Astrocyte (in vitro differentiated cells and primary cell): ENCODE measurements around the gene AURKAIP1. TPM values are rescaled to one million over a fixed set of nuclear protein-coding genes. Genes with fewer than 3 reads are reported as not detected.

ENCODE experiments used
- DNase-seq: peaks from one replicate; pipeline ENCODE4 v3.0.0-alpha.2; 2010; ENCODE audit warnings: low read depth
- FAIRE-seq: peaks from 2 replicates; lab custom pipeline; 2011; peaks lifted over from hg19 to GRCh38; lab: Jason Lieb, UNC
- H2AFZ ChIP-seq: 2 replicates; pipeline ENCODE4 v1.6.0; 2012; ENCODE audit warnings: low read depth, low read length, inconsistent platforms
- H3K27ac ChIP-seq: 2 replicates; pipeline ENCODE4 v1.5.1; 2011; ENCODE audit warnings: low read depth, low read length, inconsistent platforms
- H3K27me3 ChIP-seq: 2 replicates; pipeline ENCODE4 v1.6.0; 2011; ENCODE audit warnings: low read length, inconsistent platforms; ENCODE audit not compliant: insufficient read depth
- H3K36me3 ChIP-seq: 2 replicates; pipeline ENCODE4 v1.5.1; 2011; ENCODE audit warnings: low read length, inconsistent platforms; ENCODE audit not compliant: insufficient read depth
- H3K4me1 ChIP-seq: 2 replicates; pipeline ENCODE4 v1.5.1; 2011; ENCODE audit warnings: low read length, inconsistent platforms; ENCODE audit not compliant: insufficient read depth
- H3K4me2 ChIP-seq: 2 replicates; pipeline ENCODE4 v1.6.0; 2012; ENCODE audit warnings: low read length, inconsistent platforms
- H3K4me3 ChIP-seq: 2 replicates; pipeline ENCODE4 v1.5.1; 2011; ENCODE audit warnings: low read depth, mild to moderate bottlenecking, low read length, inconsistent platforms; ENCODE audit not compliant: insufficient read depth
- H3K79me2 ChIP-seq: 2 replicates; pipeline ENCODE4 v1.6.0; 2012; ENCODE audit warnings: mild to moderate bottlenecking, low read length, inconsistent platforms; ENCODE audit not compliant: insufficient read depth
- H3K9ac ChIP-seq: 2 replicates; pipeline ENCODE4 v1.6.0; 2012; ENCODE audit warnings: mild to moderate bottlenecking, low read length, inconsistent platforms
- H3K9me3 ChIP-seq: 2 replicates; pipeline ENCODE4 v1.5.1; 2012; ENCODE audit warnings: low read depth, mild to moderate bottlenecking, low read length, inconsistent platforms; ENCODE audit not compliant: insufficient read depth
- H4K20me1 ChIP-seq: 2 replicates; pipeline ENCODE4 v1.6.0; 2012; ENCODE audit warnings: low read length, inconsistent platforms; ENCODE audit not compliant: insufficient read depth
- H3K27ac Mint-ChIP-seq: one replicate; pipeline ENCODE4 v1.8.0; 2021; ENCODE audit warnings: mild to moderate bottlenecking, mixed read lengths; ENCODE audit not compliant: unreplicated experiment
- H3K27me3 Mint-ChIP-seq: one replicate; pipeline ENCODE4 v1.8.0; 2021; ENCODE audit warnings: low read depth, mixed read lengths; ENCODE audit not compliant: unreplicated experiment
- H3K36me3 Mint-ChIP-seq: one replicate; pipeline ENCODE4 v1.8.0; 2021; ENCODE audit warnings: low read depth, mixed read lengths; ENCODE audit not compliant: unreplicated experiment
- H3K4me1 Mint-ChIP-seq: one replicate; pipeline ENCODE4 v1.8.0; 2021; ENCODE audit warnings: low read depth, mixed read lengths; ENCODE audit not compliant: unreplicated experiment
- H3K4me3 Mint-ChIP-seq: one replicate; pipeline ENCODE4 v1.8.0; 2021; ENCODE audit warnings: mild to moderate bottlenecking, moderate library complexity, mixed read lengths; ENCODE audit not compliant: unreplicated experiment
- H3K9me3 Mint-ChIP-seq: one replicate; pipeline ENCODE4 v1.8.0; 2021; ENCODE audit warnings: mild to moderate bottlenecking, mixed read lengths; ENCODE audit not compliant: unreplicated experiment
- EZH2 ChIP-seq: IDR thresholded peaks from 2 replicates; pipeline ENCODE4 v1.6.1; 2012; ENCODE audit warnings: mild to moderate bottlenecking, low read length, inconsistent platforms; ENCODE audit not compliant: insufficient read depth
- total RNA-seq: library from RNA; stranded (reverse); gene quantifications from 2 replicates; pipeline ENCODE4 v1.2.1, GENCODE V29; 2021
- TF ChIP-seq, protein P1 (sequence below): IDR thresholded peaks from 2 replicates; pipeline ENCODE4 v1.5.1; 2011; ENCODE audit warnings: low read depth, mild to moderate bottlenecking, inconsistent platforms, low read length, moderate library complexity; ENCODE audit not compliant: insufficient read depth

AURKAIP1 gene
- total RNA-seq, 1 donor from 2014 or later, result 135 TPM

DNA sequence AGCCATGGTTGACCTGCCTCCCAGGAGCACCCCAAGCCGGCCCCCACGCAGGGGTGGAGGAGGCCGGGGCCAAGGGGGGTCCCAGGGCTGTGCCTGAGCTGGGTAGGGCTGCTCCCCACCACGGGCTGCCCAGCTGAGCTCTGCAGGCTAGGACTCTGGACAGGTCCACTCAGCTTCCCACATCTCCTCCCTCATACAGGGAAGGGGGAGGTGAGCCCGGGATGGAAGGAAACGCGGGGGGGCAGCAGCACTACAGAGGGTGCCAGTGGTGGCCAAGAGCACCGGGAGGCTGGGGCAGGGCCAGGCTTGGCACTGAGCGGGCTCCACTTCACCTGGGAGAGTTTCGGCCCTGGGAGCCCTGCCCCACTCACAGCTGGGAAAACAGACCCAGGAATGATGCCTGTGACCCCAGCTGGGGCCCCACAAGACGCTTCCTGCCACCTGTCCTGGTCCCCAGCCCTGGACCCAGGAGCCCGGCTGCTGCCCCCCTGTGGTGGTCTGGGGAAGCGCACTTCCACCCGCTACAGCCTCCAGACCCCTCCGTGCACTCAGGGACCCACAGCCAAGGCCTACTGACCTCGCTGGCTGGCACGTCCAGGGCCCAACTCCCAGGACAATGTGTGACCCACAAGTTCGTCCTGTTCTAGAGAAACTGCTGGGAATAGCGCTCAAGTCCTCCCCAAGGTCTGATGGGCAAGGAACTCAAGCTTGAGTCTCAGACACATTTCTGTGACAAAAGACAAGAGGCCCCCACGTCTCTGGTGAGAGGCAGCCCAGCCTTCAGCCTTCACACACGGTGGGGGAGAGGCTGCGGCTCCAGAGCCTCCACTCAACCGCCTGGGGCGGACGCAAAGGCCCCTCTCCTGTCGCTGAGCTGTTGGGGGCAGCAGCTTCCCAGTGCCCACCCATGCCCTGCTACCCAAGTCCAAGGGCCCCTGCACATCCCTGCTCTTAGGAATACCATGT is 3.0 kb downstream of the AURKAIP1 start:
- TF ChIP-seq, protein P1, sequence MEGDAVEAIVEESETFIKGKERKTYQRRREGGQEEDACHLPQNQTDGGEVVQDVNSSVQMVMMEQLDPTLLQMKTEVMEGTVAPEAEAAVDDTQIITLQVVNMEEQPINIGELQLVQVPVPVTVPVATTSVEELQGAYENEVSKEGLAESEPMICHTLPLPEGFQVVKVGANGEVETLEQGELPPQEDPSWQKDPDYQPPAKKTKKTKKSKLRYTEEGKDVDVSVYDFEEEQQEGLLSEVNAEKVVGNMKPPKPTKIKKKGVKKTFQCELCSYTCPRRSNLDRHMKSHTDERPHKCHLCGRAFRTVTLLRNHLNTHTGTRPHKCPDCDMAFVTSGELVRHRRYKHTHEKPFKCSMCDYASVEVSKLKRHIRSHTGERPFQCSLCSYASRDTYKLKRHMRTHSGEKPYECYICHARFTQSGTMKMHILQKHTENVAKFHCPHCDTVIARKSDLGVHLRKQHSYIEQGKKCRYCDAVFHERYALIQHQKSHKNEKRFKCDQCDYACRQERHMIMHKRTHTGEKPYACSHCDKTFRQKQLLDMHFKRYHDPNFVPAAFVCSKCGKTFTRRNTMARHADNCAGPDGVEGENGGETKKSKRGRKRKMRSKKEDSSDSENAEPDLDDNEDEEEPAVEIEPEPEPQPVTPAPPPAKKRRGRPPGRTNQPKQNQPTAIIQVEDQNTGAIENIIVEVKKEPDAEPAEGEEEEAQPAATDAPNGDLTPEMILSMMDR, result peak; percentile 65
- no peak for TF ChIP-seq EZH2
- Mint-ChIP-seq H3K9me3 (no peaks in the 10 kb centered on the region), H3K27me3 (no peaks in the 10 kb centered on the region), H3K36me3 (peaks cover 2% of the 10 kb centered on the region), H3K4me3 (no peak overlapping the region), H3K4me1 (peaks cover 10% of the 10 kb centered on the region), H3K27ac (no peak overlapping the region)
- Histone ChIP-seq H4K20me1 (peaks cover 26% of the 10 kb centered on the region), H3K9me3 (peaks cover 4% of the 10 kb centered on the region), H3K79me2 (peaks cover 34% of the 10 kb centered on the region), H3K4me3 (no peak overlapping the region), H3K27ac (no peak overlapping the region), H3K4me1 (peaks cover 18% of the 10 kb centered on the region), H3K27me3 (no peaks in the 10 kb centered on the region), H3K9ac (no peak overlapping the region), H3K4me2 (no peak overlapping the region), H3K36me3 (peaks cover 3% of the 10 kb centered on the region), H2AFZ (no peak overlapping the region)
- no peak for DNase-seq
- FAIRE-seq, result no peak

DNA sequence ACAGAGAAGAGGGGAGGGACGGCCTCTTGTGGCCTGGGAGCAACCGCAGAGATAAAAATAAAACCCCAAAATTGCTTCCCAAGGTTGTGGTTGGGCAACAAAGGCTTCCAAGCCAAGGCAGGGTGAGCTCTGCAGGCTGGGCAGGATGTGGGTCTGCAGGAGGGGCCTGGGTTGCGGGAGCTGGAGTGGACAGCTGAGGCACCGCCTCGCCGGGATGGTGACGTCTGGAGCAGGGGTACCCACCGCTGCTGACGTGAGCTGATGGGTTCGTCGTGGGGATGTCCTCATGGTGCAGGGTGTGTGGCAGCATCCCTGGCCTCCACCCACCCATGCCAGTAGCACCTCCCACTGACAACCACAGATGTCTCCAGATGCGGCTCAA is 3.7 kb downstream of the AURKAIP1 start:
- no peak overlapping the region for H3K27ac ChIP-seq
- Mint-ChIP-seq H3K27me3 (no peaks in the 10 kb centered on the region), H3K9me3 (no peaks in the 10 kb centered on the region), H3K36me3 (peaks cover 2% of the 10 kb centered on the region), H3K4me1 (peaks cover 10% of the 10 kb centered on the region), H3K4me3 (no peak overlapping the region), H3K27ac (no peak overlapping the region)
- no peak for DNase-seq
- H4K20me1 ChIP-seq, result peaks cover 26% of the 10 kb centered on the region
- peaks cover 18% of the 10 kb centered on the region for H3K4me1 ChIP-seq
- FAIRE-seq, result no peak
- no peaks in the 10 kb centered on the region for H3K27me3 ChIP-seq
- TF ChIP-seq, protein P1, result no peak
- TF ChIP-seq EZH2, result no peak
- H3K4me2 ChIP-seq, result no peak overlapping the region
- peaks cover 3% of the 10 kb centered on the region for H3K36me3 ChIP-seq
- H3K9ac ChIP-seq, result no peak overlapping the region
- H2AFZ ChIP-seq, result no peak overlapping the region
- peaks cover 34% of the 10 kb centered on the region for H3K79me2 ChIP-seq
- H3K9me3 ChIP-seq, result peaks cover 8% of the 10 kb centered on the region
- H3K4me3 ChIP-seq, result no peak overlapping the region
